GM18867 (cell line): ENCODE data around the gene DSG3.

Experiments
- ATAC-seq: cut with Tn5 transposase; IDR thresholded peaks from one replicate; pipeline ENCODE4 v1.9.1; 2021; ENCODE audit warnings: mild to moderate bottlenecking, moderate library complexity; ENCODE audit not compliant: unreplicated experiment

The DSG3 gene

DNA sequence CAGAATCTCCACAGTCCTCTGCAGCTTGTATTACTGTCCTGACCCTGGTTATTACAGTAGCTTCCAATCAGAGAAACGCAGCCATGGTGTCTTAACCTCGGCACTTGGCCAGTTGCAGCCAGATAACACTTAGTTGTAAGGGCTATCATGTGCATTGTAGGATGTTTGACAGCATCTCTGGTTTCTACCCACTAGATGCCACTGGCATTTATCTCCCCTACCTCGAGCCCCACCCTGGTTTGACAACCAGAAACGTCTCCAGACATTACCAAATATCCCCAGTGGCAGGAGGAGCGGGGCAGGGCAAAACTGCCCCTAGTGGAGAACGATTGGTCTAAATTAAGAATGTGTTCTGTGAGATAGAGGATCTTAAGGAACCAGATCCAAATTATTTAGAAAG is 63.6 kb downstream of the DSG3 start:
- peak; percentile 43 for ATAC-seq

DNA sequence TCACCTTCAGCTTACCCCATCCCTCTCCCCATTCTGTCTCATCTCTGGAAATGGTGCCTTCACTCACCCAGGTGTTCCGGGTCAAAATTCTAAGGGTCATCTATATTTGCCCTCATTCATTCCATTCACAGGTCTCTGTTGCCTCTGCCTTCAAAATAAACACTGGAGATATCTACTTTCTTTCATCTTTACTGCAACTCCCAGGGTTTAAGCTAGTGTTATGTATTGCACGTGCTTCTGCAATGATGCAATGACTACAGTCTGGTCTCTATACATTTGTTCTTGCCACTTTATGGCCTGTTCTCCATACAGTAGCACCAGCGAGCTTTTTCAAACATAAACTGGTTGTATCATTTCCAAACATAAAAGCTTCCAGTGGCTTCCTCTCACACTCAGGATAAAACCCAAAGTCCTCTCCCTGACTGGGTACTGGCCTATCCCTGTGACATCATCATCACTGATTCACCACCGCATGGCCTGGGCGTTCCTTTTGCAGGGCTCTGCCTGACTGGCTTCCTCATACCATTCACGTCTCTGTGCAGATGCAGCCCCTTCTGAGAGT is 64.7 kb downstream of the DSG3 start:
- no peak for ATAC-seq

DNA sequence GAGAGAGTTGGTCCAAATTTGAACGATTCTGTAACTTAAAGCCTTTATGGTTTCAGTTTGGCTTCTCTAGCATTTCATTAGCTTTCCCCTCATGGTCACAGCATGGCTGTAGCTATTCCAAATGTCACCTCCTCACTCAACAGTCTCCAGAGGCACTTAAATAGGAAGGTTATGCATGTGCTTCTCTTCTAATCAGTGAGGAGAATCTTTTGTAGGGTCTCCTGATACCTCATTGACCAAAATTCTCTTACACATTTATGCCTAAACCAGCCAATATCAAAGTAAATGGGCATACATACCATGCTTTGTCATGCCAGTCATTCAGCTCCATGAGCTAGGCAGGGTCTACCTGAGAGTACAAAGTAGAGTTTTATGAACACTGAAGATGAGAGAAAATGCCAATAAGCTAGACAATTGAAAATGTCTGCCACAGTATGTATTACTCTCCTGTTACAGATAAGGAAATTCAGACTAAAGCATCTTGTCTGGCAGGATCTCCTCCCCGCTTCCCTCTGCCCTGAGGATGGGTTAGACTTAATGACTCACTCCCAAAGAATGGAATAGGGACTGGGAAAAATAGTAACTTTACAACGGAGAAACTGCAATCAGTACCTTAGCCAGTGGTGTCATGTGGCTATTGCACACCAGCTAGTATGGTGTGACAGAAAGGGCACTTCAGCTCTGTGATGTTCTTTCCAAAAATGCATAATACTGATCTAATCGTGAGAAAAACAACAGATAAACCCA is 65.8 kb downstream of the DSG3 start:
- no peak for ATAC-seq

DNA sequence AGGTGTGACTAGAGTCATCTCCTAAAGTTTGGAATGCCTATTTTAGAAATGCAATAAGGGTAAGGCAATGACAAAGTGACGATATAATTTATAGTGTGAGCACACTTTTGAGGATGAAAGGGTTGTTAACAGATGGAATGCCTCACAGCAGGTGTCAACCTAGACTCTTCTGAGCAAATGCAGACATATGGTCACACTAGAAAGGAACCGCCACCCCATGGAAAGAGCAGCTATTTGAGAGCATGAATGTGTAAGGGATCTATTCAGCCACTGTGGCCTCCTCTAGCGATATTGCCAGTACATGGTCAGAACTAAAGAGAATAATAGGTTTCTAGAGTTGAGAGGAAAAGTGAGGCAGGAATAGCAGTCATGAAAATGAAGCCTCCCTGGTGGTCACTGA is 68.9 kb downstream of the DSG3 start:
- no peak for ATAC-seq

DNA sequence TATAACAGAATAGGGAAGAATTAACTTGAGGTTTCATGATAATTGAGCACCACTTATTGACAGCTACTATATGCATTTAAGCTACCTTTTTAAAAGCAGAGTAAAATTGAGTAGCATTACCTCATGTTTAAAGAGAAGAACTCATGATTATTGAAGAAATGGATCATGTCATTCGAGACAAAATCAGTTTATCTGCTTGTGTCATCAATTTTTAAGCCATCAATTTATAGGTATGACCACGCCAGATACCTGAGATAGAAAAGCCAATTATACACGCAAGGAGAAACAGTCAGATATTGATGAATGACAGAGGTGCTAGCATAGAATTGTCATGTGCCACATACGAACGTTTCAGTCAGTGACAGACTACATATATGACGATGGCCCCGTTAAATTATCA is 78.8 kb downstream of the DSG3 start:
- ATAC-seq = no peak
